Loucy (cell line): ENCODE results near the gene RETREG3.
"Not testable (repeated sequence)": the region's sequence is repeated elsewhere in the genome, so short reads cannot be mapped to it uniquely, and the experiment has no call there.

Experiments
- H2AFZ ChIP-seq: fragments of 200-600 bp; sonication (generic); 2 replicates; pipeline ENCODE4 v1.6.0; 2016; ENCODE audit warnings: antibody characterized with exemption, mild to moderate bottlenecking, low read length, moderate library complexity
- H3F3A ChIP-seq: fragments of 200-600 bp; 2 replicates; pipeline ENCODE4 v1.6.0; 2016; ENCODE audit warnings: antibody characterized with exemption, low read depth, mild to moderate bottlenecking
- H3K27me3 ChIP-seq: fragments of 200-600 bp; sonication (generic); 2 replicates; pipeline ENCODE4 v1.6.1; 2014; ENCODE audit warnings: low read length, mild to moderate bottlenecking; ENCODE audit not compliant: insufficient read depth, poor library complexity, severe bottlenecking
- H3K36me3 ChIP-seq: fragments of 200-600 bp; sonication (generic); 2 replicates; pipeline ENCODE4 v1.6.1; 2016; ENCODE audit warnings: low read length; ENCODE audit not compliant: insufficient read depth
- H3K4me1 ChIP-seq: fragments of 200-600 bp; sonication (generic); 2 replicates; pipeline ENCODE4 v1.5.1; 2014; ENCODE audit warnings: low read length, mild to moderate bottlenecking; ENCODE audit not compliant: insufficient read depth, poor library complexity, severe bottlenecking
- H3K4me2 ChIP-seq: fragments of 200-600 bp; sonication (generic); 2 replicates; pipeline ENCODE4 v1.6.0; 2014; ENCODE audit warnings: antibody characterized with exemption, low read length, low read depth, mild to moderate bottlenecking; ENCODE audit not compliant: poor library complexity, severe bottlenecking
- H3K4me3 ChIP-seq: fragments of 200-600 bp; sonication (generic); 2 replicates; pipeline ENCODE4 v1.5.1; 2014; ENCODE audit warnings: low read length, mild to moderate bottlenecking, mixed read lengths; ENCODE audit not compliant: poor library complexity, severe bottlenecking
- H3K79me2 ChIP-seq: fragments of 200-600 bp; sonication (generic); 2 replicates; pipeline ENCODE4 v1.6.1; 2014; ENCODE audit warnings: low read length; ENCODE audit not compliant: insufficient read depth
- H3K9ac ChIP-seq: fragments of 200-600 bp; sonication (generic); 2 replicates; pipeline ENCODE4 v1.6.0; 2014; ENCODE audit warnings: mild to moderate bottlenecking, low read depth, low read length, moderate library complexity; ENCODE audit not compliant: poor library complexity, severe bottlenecking
- H3K9me2 ChIP-seq: fragments of 200-600 bp; sonication (generic); replicated peaks from 2 replicates; pipeline ENCODE4 v1.6.1; 2016; ENCODE audit warnings: low read depth, low read length, mixed read lengths
- H3K9me3 ChIP-seq: fragments of 200-600 bp; sonication (generic); 2 replicates; pipeline ENCODE4 v1.6.1; 2014; ENCODE audit warnings: mild to moderate bottlenecking, antibody characterized with exemption, low read length, low read depth; ENCODE audit not compliant: insufficient read depth
- H4K20me1 ChIP-seq: fragments of 200-600 bp; sonication (generic); 2 replicates; pipeline ENCODE4 v1.6.0; 2014; ENCODE audit warnings: antibody characterized with exemption, low read length, mild to moderate bottlenecking; ENCODE audit not compliant: insufficient read depth, poor library complexity, severe bottlenecking
- CTCF ChIP-seq: fragments of 200-600 bp; sonication (generic); conservative IDR thresholded peaks from 2 replicates; pipeline ENCODE4 v1.5.1; 2014; ENCODE audit warnings: mild to moderate bottlenecking, antibody characterized with exemption, low read length
- EZH2phosphoT487 ChIP-seq: fragments of 200-600 bp; IDR thresholded peaks from 2 replicates; pipeline ENCODE4 v1.6.1; 2018; ENCODE audit warnings: antibody characterized with exemption, mild to moderate bottlenecking, moderate library complexity, borderline replicate concordance

Gene RETREG3

GRCh38 chr17:42553161-42553818 lies 55.9 kb downstream of the RETREG3 start:
- peak overlapping the region; percentile 98 for H3K4me3 ChIP-seq

GRCh38 chr17:42552736-42553135 lies 56.4 kb downstream of the RETREG3 start, which contains the start of gene HSD17B1:
HSD17B1 (plus strand) TSS chr17:42552923; CDS start chr17:42552934, 11 bp downstream.
- H3F3A ChIP-seq, H2AFZ ChIP-seq: not testable (repeated sequence)
- H3K9ac ChIP-seq: peak within 1 kb of the TSS; percentile 88

More at GRCh38 chr17:42553161-42553818, 55.9 kb downstream of the RETREG3 start:
- Histone ChIP-seq H3K79me2 (peaks cover 29% of the 10 kb centered on the region), H4K20me1 (peaks cover 11% of the 10 kb centered on the region), H3K27me3 (no peaks in the 10 kb centered on the region), H3K36me3 (no peaks in the 10 kb centered on the region), H3K4me1 (peaks cover 11% of the 10 kb centered on the region), H3K9me2 (no peaks in the 10 kb centered on the region), H3K9me3 (no peaks in the 10 kb centered on the region), H3K9ac (peak overlapping the region; percentile 88), H2AFZ (no peak overlapping the region), H3F3A (no peaks in the 10 kb centered on the region), H3K4me2 (peak overlapping the region; percentile 87)
- no peak for TF ChIP-seq CTCF
- TF ChIP-seq EZH2phosphoT487: no peak

GRCh38 chr17:42548993-42549755 lies 60.0 kb downstream of the RETREG3 start:
- H3K79me2 ChIP-seq: peaks cover 14% of the 10 kb centered on the region
- no peaks in the 10 kb centered on the region for H3K36me3 ChIP-seq
- H3F3A ChIP-seq: no peaks in the 10 kb centered on the region
- no peak overlapping the region for H2AFZ ChIP-seq
- H3K27me3 ChIP-seq: no peaks in the 10 kb centered on the region
- no peak overlapping the region for H3K4me3 ChIP-seq
- TF ChIP-seq EZH2phosphoT487 (no peak), CTCF (no peak)
- no peak overlapping the region for H3K9ac ChIP-seq
- peaks cover 10% of the 10 kb centered on the region for H4K20me1 ChIP-seq
- no peaks in the 10 kb centered on the region for H3K9me2 ChIP-seq
- H3K4me1 ChIP-seq: peaks cover 10% of the 10 kb centered on the region
- H3K4me2 ChIP-seq: no peak overlapping the region
- H3K9me3 ChIP-seq: no peaks in the 10 kb centered on the region

More at GRCh38 chr17:42552736-42553135, 56.4 kb downstream of the RETREG3 start, which contains the start of gene HSD17B1:
- Histone ChIP-seq H3K4me3 (peak within 1 kb of the TSS; percentile 98), H3K79me2 (peaks cover 29% of the 10 kb centered on the region), H4K20me1 (peaks cover 11% of the 10 kb centered on the region), H3K4me1 (peaks cover 11% of the 10 kb centered on the region), H3K4me2 (peak within 1 kb of the TSS; percentile 87)
- H3K27me3 ChIP-seq, H3K9me3 ChIP-seq, H3K36me3 ChIP-seq, H3K9me2 ChIP-seq: not testable (repeated sequence)
